GM12865 (cell line): Measurements from ENCODE around the gene FHIT.

Experiments
- DNase-seq: peaks from one replicate; pipeline ENCODE4 v3.0.0; 2010; ENCODE audit warnings: low read depth
- H3K4me3 ChIP-seq: 2 replicates; pipeline ENCODE4 v1.5.1; 2011; ENCODE audit warnings: mild to moderate bottlenecking, low read depth, low read length, control low read depth
- CTCF ChIP-seq: IDR thresholded peaks from 2 replicates; pipeline ENCODE4 v1.5.1; 2011; ENCODE audit warnings: low read length, control low read depth, low read depth, inconsistent platforms; ENCODE audit not compliant: insufficient read depth; ENCODE audit errors: missing control alignments

Gene FHIT

GRCh38 chr3:61139686-61140085 is 111.6 kb downstream of the FHIT start:
- no peak for DNase-seq
- H3K4me3 ChIP-seq = no peak overlapping the region
- TF ChIP-seq CTCF = no peak

GRCh38 chr3:61138401-61138800 is 112.9 kb downstream of the FHIT start:
- no peak overlapping the region for H3K4me3 ChIP-seq
- TF ChIP-seq CTCF = no peak
- DNase-seq = no peak

GRCh38 chr3:61136191-61136590 is 115.1 kb downstream of the FHIT start:
- no peak for DNase-seq
- H3K4me3 ChIP-seq = no peak overlapping the region
- TF ChIP-seq CTCF = no peak

- DNase-seq = no peak
- no peak overlapping the region for H3K4me3 ChIP-seq
- no peak for TF ChIP-seq CTCF
Observed at GRCh38 chr3:61134532-61134931, 116.7 kb downstream of the FHIT start.

- H3K4me3 ChIP-seq = no peak overlapping the region
- TF ChIP-seq CTCF = no peak
- peak; percentile 17 for DNase-seq
Observed at GRCh38 chr3:61132062-61132461, 119.2 kb downstream of the FHIT start.

- H3K4me3 ChIP-seq = no peak overlapping the region
- DNase-seq = no peak
- TF ChIP-seq CTCF = no peak
Observed at GRCh38 chr3:61118830-61119229, 132.4 kb downstream of the FHIT start.

- H3K4me3 ChIP-seq = no peak overlapping the region
- DNase-seq = no peak
- no peak for TF ChIP-seq CTCF
Observed at GRCh38 chr3:61117045-61117898, 134.0 kb downstream of the FHIT start.
